Body of pancreas (tissue), 4 donors: Measurements from ENCODE around the gene VSTM4.

Experiments
- CTCF ChIP-seq, 7 experiments: fragments of 450-650 bp in 4 of 7; fragments of 200-600 bp in 3 of 7; sonication (generic) in 3 of 7; IDR thresholded peaks; one replicate each; pipeline ENCODE4 v1.5.1; 2016 to 2019; ENCODE audit warnings: antibody characterized with exemption in 7 of 7
- POLR2A ChIP-seq, 3 donors: fragments of 450-650 bp; IDR thresholded peaks; one replicate each; pipeline ENCODE4 v1.6.1; 2016; ENCODE audit warnings: antibody characterized with exemption in 3 of 3, mild to moderate bottlenecking in 2 of 3

GRCh38 chr10:49075743-49076142, 39.6 kb downstream of the VSTM4 start:
- TF ChIP-seq POLR2A (IDR thresholded peaks at IDR 0.05) (no peak), CTCF (IDR thresholded peaks at IDR 0.05) (no peak)
